Cardiac muscle cell (in vitro differentiated cells and primary cell): Measurements from ENCODE around the gene CHMP2A. TPM values are rescaled to one million over a fixed set of nuclear protein-coding genes. Genes with fewer than 3 reads are reported as not detected.
A peak's percentile ranks its signal among the peaks of the same experiment; 100 is the strongest.
"Not testable (repeated sequence)": the region's sequence is repeated elsewhere in the genome, so short reads cannot be mapped to it uniquely, and the experiment has no call there.

ENCODE experiments used
- DNase-seq, 2 donors: peaks; one replicate each; pipeline versions ENCODE4 v3.0.0 to v3.0.0-alpha.2; 2010 to 2017; ENCODE audit warnings: low read depth in 1 of 2, low spot score in 1 of 2
- H3K27ac ChIP-seq: fragments of 200-600 bp; sonication (generic); 2 replicates; pipeline ENCODE4 v1.5.1; 2016
- H3K27me3 ChIP-seq: fragments of 200-600 bp; sonication (generic); 2 replicates; pipeline ENCODE4 v1.6.0; 2016; ENCODE audit warnings: control low read depth
- H3K36me3 ChIP-seq: fragments of 200-600 bp; sonication (generic); 2 replicates; pipeline ENCODE4 v1.5.1; 2016; ENCODE audit warnings: control low read depth
- H3K4me1 ChIP-seq: fragments of 200-600 bp; sonication (generic); 2 replicates; pipeline ENCODE4 v1.8.1; 2017; ENCODE audit warnings: low read depth, mild to moderate bottlenecking, mixed run types
- H3K4me3 ChIP-seq: fragments of 200-600 bp; sonication (generic); 2 replicates; pipeline ENCODE4 v1.5.1; 2016; ENCODE audit warnings: mild to moderate bottlenecking
- H3K9me3 ChIP-seq: fragments of 200-600 bp; sonication (generic); 2 replicates; pipeline ENCODE4 v1.5.1; 2017; ENCODE audit warnings: low read depth, mild to moderate bottlenecking, control low read depth
- CTCF ChIP-seq: IDR thresholded peaks from 2 replicates; pipeline ENCODE4 v1.5.1; 2012; ENCODE audit warnings: low read depth, mild to moderate bottlenecking, low read length
- polyA plus RNA-seq: library from polyadenylated mRNA; unstranded; fragments of >200 nt; fragmentation: Nextera tagmentation; extraction: Ambion mirVana; gene quantifications from 2 replicates; pipeline ENCODE4 v1.2.1, GENCODE V29; 2016
- total RNA-seq: library from RNA; depleted of rRNA; stranded (reverse); fragments of >200 nt; gene quantifications from 2 replicates; pipeline ENCODE4 v1.2.3, GENCODE V29; 2016

Gene CHMP2A
- total and polyA plus RNA-seq, 2 experiments from 2014 or later: 247 to 265 TPM

DNA sequence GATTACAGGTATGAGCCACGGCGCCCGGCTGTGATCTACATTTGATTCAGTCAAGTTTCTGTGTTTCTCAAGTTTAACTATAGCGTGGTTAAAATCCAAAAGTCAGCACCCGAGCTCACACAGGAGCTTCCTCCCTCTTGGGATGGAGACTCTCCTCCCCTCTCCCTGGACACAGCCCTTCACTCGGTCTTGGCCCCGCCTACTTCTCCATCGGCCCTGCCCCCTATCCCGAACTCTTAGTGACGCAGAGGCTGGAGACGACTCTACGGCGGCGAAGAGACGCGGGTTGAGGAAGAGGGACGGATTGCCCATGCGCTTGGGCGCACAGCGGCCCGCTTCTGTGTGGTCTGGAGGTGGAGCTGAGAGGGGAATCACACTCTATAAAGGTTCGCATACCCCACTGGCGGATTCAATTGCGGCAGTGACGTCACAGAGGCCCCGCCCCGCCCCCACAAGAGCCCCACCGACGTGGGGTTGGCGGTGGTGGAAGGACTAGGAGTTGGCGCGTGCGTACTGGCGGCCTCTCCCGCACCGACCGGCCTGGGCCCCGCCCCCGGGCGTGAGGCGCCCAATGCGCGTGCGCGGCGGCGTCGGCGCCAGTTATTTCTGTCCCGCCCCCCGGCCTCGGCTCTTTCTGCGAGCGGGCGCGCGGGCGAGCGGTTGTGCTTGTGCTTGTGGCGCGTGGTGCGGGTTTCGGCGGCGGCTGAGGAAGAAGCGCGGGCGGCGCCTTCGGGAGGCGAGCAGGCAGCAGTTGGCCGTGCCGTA is 10.9 kb downstream of the CHMP2A start, which contains the start of gene TRIM28:
Gene TRIM28 (plus strand): TSS at position 239 of the 765 bp plus-strand sequence. CDS start 694 bp downstream, outside the sequence.
- peaks cover 26% of the 10 kb centered on the region for H3K27me3 ChIP-seq
- peak within 1 kb of the TSS; percentile 84 for H3K4me3 ChIP-seq
- no peak for TF ChIP-seq CTCF
- peak within 1 kb of the TSS; percentile 90 for H3K27ac ChIP-seq
- H3K4me1 ChIP-seq: peaks cover 12% of the 10 kb centered on the region
- DNase-seq: peak; percentile 98 to 100
- peaks cover 20% of the 10 kb centered on the region for H3K36me3 ChIP-seq
- no peaks in the 10 kb centered on the region for H3K9me3 ChIP-seq

GRCh38 chr19:58542641-58543372 is 12.1 kb downstream of the CHMP2A start:
- H3K4me3 ChIP-seq, DNase-seq, H3K36me3 ChIP-seq, H3K9me3 ChIP-seq: not testable (repeated sequence)
- Histone ChIP-seq H3K4me1 (peaks cover 14% of the 10 kb centered on the region), H3K27me3 (peaks cover 26% of the 10 kb centered on the region), H3K27ac (peak overlapping the region; percentile 90)

GRCh38 chr19:58539169-58539559 is 15.7 kb downstream of the CHMP2A start:
- peaks cover 26% of the 10 kb centered on the region for H3K27me3 ChIP-seq
- H3K36me3 ChIP-seq, H3K27ac ChIP-seq, H3K4me3 ChIP-seq, H3K9me3 ChIP-seq, H3K4me1 ChIP-seq, DNase-seq: not testable (repeated sequence)

DNA sequence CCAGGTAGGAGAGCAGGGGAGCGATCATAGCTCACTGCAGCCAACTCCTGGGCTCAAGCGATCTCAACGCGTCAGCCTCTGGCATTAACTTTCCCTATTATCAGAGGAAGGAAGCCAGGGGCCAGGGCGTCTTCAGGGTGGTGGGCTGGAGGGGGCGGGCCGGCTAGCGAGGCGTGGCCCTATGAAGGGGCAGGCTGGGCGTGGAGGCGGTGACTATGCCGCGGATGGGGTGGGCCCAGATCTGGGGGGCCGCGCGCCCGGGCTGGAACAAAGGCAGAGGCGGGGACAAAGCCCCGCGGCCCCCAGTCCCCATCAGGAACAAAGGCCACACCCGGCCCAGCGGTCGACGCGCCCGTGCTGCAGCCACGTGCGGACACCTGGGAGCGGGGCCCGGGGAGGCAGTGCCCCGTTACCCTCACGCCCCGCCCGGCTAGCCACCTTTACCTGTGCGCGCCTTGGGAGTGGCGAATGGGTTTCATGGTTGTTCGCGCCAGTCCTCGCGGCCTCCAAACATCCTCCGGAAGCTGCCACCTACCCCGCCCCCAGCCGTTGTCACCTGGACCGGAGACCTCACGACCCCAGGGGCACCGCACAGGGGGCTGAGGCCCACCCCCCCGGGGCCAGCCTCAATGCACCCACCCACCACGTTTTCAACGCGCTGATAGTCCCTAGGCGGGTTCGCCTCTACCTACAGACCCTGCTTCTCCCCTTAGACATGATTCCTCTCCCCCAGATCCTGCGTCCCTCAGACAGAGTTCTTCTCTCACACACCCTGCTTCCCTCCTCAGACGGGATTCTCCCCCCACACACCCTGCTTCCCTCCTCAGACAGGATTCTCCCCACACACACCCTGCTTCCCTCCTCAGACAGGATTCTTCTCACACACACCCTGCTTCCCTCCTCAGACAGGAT is 16.4 kb downstream of the CHMP2A start:
- Histone ChIP-seq H3K36me3 (no peaks in the 10 kb centered on the region), H3K27me3 (peaks cover 26% of the 10 kb centered on the region), H3K4me1 (peaks cover 6% of the 10 kb centered on the region), H3K27ac (peak overlapping the region; percentile 22), H3K9me3 (no peaks in the 10 kb centered on the region), H3K4me3 (peak overlapping the region; percentile 34)
- peak; percentile 60 to 86 for DNase-seq
- TF ChIP-seq CTCF: no peak

- Histone ChIP-seq H3K36me3 (no peaks in the 10 kb centered on the region), H3K27ac (no peak overlapping the region), H3K9me3 (no peaks in the 10 kb centered on the region), H3K27me3 (peaks cover 17% of the 10 kb centered on the region), H3K4me3 (no peak overlapping the region), H3K4me1 (peaks cover 6% of the 10 kb centered on the region)
- TF ChIP-seq CTCF: no peak
- DNase-seq: no peak
Observed at GRCh38 chr19:58536852-58537798, 17.8 kb downstream of the CHMP2A start.
